Tibial artery (tissue), 4 donors: ENCODE measurements around the gene SGO2.
"Not testable (repeated sequence)": the region's sequence is repeated elsewhere in the genome, so short reads cannot be mapped to it uniquely, and the experiment has no call there.

Experiments used
- DNase-seq, 2 donors: peaks; one replicate each; pipeline ENCODE4 v3.0.0-alpha.2; 2019
- H3K27ac ChIP-seq, 2 donors: fragments of 200-600 bp; sonication (generic) in 1 of 2; 1 replicate in 1 of 2; 2 replicates in 1 of 2; pipeline ENCODE4 v1.5.1; 2018 to 2019; ENCODE audit warnings: mild to moderate bottlenecking in 1 of 2
- H3K27me3 ChIP-seq, 2 donors: fragments of 200-600 bp; sonication (generic) in 1 of 2; one replicate each; pipeline versions ENCODE4 v1.5.1 to v1.6.0; 2016 to 2019
- H3K36me3 ChIP-seq, 3 donors: fragments of 200-600 bp; sonication (generic) in 2 of 3; one replicate each; pipeline ENCODE4 v1.5.1; 2016 to 2019; ENCODE audit warnings: mild to moderate bottlenecking in 2 of 3
- H3K4me1 ChIP-seq, 4 donors: fragments of 200-600 bp; sonication (generic) in 2 of 4; 1 replicate in 3 of 4; 2 replicates in 1 of 4; pipeline ENCODE4 v1.5.1; 2016 to 2019
- H3K4me3 ChIP-seq, 2 donors: fragments of 200-600 bp; sonication (generic) in 1 of 2; 1 replicate in 1 of 2; 2 replicates in 1 of 2; pipeline ENCODE4 v1.5.1; 2018 to 2019; ENCODE audit warnings: mild to moderate bottlenecking in 2 of 2
- H3K9me3 ChIP-seq, 3 donors: fragments of 200-600 bp; sonication (generic) in 1 of 3; one replicate each; pipeline ENCODE4 v1.5.1; 2016 to 2019
- CTCF ChIP-seq, 2 experiments: fragments of 200-600 bp in 1 of 2; fragments of 450-650 bp in 1 of 2; IDR thresholded peaks; one replicate each; pipeline ENCODE4 v1.5.1; 2017 to 2019; ENCODE audit warnings: antibody characterized with exemption in 2 of 2, mild to moderate bottlenecking in 1 of 2, moderate library complexity in 1 of 2
- intact Hi-C: fragments of 100-400 bp; cut with DNase I; formaldehyde crosslinking; loops from one replicate; pipeline ENCODE4 v1.15.0; 2023; ENCODE audit warnings: low total_unique reads

The SGO2 gene

GRCh38 chr2:200538139-200538538 lies 12.1 kb downstream of the SGO2 start:
- no peaks in the 10 kb centered on the region for H3K27me3 ChIP-seq
- no peaks in the 10 kb centered on the region for H3K36me3 ChIP-seq
- H3K4me1 ChIP-seq, result no peaks in the 10 kb centered on the region
- no peak overlapping the region for H3K4me3 ChIP-seq
- intact Hi-C loops, result no loop called here
- TF ChIP-seq CTCF (IDR thresholded peaks at IDR 0.05), result no peak
- no peak for DNase-seq
- H3K27ac ChIP-seq, result no peak overlapping the region
- H3K9me3 ChIP-seq, result no peaks in the 10 kb centered on the region

- no peaks in the 10 kb centered on the region for H3K9me3 ChIP-seq
- H3K36me3 ChIP-seq, result no peaks in the 10 kb centered on the region
- intact Hi-C loops, result no loop called here
- no peak for TF ChIP-seq CTCF (IDR thresholded peaks at IDR 0.05)
- no peak overlapping the region for H3K27ac ChIP-seq
- no peaks in the 10 kb centered on the region for H3K4me1 ChIP-seq
- DNase-seq, result no peak
- H3K4me3 ChIP-seq, result no peak overlapping the region
- H3K27me3 ChIP-seq, result no peaks in the 10 kb centered on the region
Measured at GRCh38 chr2:200540793-200541192, 14.8 kb downstream of the SGO2 start.

- H3K27ac ChIP-seq, H3K9me3 ChIP-seq, intact Hi-C loops, DNase-seq, H3K4me3 ChIP-seq, H3K36me3 ChIP-seq, H3K27me3 ChIP-seq, H3K4me1 ChIP-seq: not testable (repeated sequence)
Measured at GRCh38 chr2:200566596-200566995, 40.6 kb downstream of the SGO2 start.

- no peaks in the 10 kb centered on the region for H3K36me3 ChIP-seq
- intact Hi-C loops, result no loop called here
- H3K9me3 ChIP-seq, result no peaks in the 10 kb centered on the region
- H3K27ac ChIP-seq, result no peak overlapping the region
- no peak overlapping the region for H3K4me3 ChIP-seq
- TF ChIP-seq CTCF (IDR thresholded peaks at IDR 0.05), result no peak
- no peaks in the 10 kb centered on the region for H3K27me3 ChIP-seq
- DNase-seq, result no peak
- H3K4me1 ChIP-seq, result no peaks in the 10 kb centered on the region
Measured at GRCh38 chr2:200567932-200568331, 41.9 kb downstream of the SGO2 start.

GRCh38 chr2:200575957-200576356 lies 50.0 kb downstream of the SGO2 start:
- H3K4me1 ChIP-seq, result no peaks in the 10 kb centered on the region
- TF ChIP-seq CTCF (IDR thresholded peaks at IDR 0.05), result no peak

GRCh38 chr2:200577027-200577426 lies 51.0 kb downstream of the SGO2 start:
- H3K4me3 ChIP-seq, result no peak overlapping the region
- no peaks in the 10 kb centered on the region for H3K4me1 ChIP-seq
- H3K36me3 ChIP-seq, result no peaks in the 10 kb centered on the region
- no peaks in the 10 kb centered on the region for H3K27me3 ChIP-seq
- H3K27ac ChIP-seq, result no peak overlapping the region
- H3K9me3 ChIP-seq, result no peaks in the 10 kb centered on the region
- no peak for DNase-seq
- intact Hi-C loops, result no loop called here
- TF ChIP-seq CTCF (IDR thresholded peaks at IDR 0.05), result no peak

More at GRCh38 chr2:200575957-200576356, 50.0 kb downstream of the SGO2 start:
- intact Hi-C loops, result no loop called here
- no peaks in the 10 kb centered on the region for H3K36me3 ChIP-seq
- no peaks in the 10 kb centered on the region for H3K27me3 ChIP-seq
- no peak for DNase-seq
- H3K9me3 ChIP-seq, result no peaks in the 10 kb centered on the region
- no peak overlapping the region for H3K27ac ChIP-seq
- H3K4me3 ChIP-seq, result no peak overlapping the region
